HepG2 (cell line): ENCODE data around the gene WDR54. TPM values are rescaled to one million over a fixed set of nuclear protein-coding genes. Genes with fewer than 3 reads are reported as not detected.

Source experiments
- BRD4 ChIP-seq: sonication (generic); formaldehyde crosslinking; IDR thresholded peaks from 2 replicates; pipeline ENCODE4 v1.4.0; 2020; ENCODE audit warnings: missing genetic modification reagents
- CENPX ChIP-seq: sonication (generic); formaldehyde crosslinking; IDR thresholded peaks from 2 replicates; pipeline ENCODE4 v1.9.0; 2021; ENCODE audit warnings: mild to moderate bottlenecking, missing genetic modification reagents, moderate library complexity
- FOXA3 ChIP-seq: IDR thresholded peaks from 2 replicates; pipeline ENCODE4 v1.6.1; 2016; ENCODE audit warnings: missing genetic modification reagents, missing compliant biosample characterization
- HDAC1 ChIP-seq: sonication (generic); formaldehyde crosslinking; IDR thresholded peaks from 2 replicates; pipeline ENCODE4 v1.5.1; 2020; ENCODE audit warnings: mild to moderate bottlenecking, missing genetic modification reagents
- ISL2 ChIP-seq: sonication (generic); formaldehyde crosslinking; IDR thresholded peaks from 2 replicates; pipeline ENCODE4 v1.5.0; 2020; ENCODE audit warnings: missing genetic modification reagents
- JDP2 ChIP-seq: sonication (generic); formaldehyde crosslinking; IDR thresholded peaks from 2 replicates; pipeline ENCODE4 v1.8.1; 2022; ENCODE audit warnings: missing genetic modification reagents, borderline replicate concordance
- KDM5A ChIP-seq: fragments of 200-600 bp; sonication (generic); IDR thresholded peaks from 2 replicates; pipeline ENCODE4 v1.7.0; 2018; ENCODE audit warnings: antibody characterized with exemption, mild to moderate bottlenecking, low read length, borderline replicate concordance
- MAFK ChIP-seq, 2 experiments: IDR thresholded peaks in 1 of 2; conservative IDR thresholded peaks in 1 of 2; 2 replicates each; pipeline ENCODE4 v1.6.1; 2011; ENCODE audit warnings: improper control_type of control experiment in 2 of 2, low read length in 2 of 2
- RFXAP ChIP-seq: sonication (generic); formaldehyde crosslinking; IDR thresholded peaks from 2 replicates; pipeline ENCODE4 v1.4.0; 2020; ENCODE audit warnings: missing genetic modification reagents, borderline replicate concordance
- SMYD3 ChIP-seq: sonication (generic); formaldehyde crosslinking; IDR thresholded peaks from 2 replicates; pipeline ENCODE4 v1.8.1; 2023; ENCODE audit warnings: mild to moderate bottlenecking, missing genetic modification reagents
- SP2 ChIP-seq: sonication (generic); formaldehyde crosslinking; IDR thresholded peaks from 2 replicates; pipeline ENCODE4 v1.5.1; 2020; ENCODE audit warnings: mild to moderate bottlenecking, missing genetic modification reagents
- SP5 ChIP-seq: IDR thresholded peaks from 2 replicates; pipeline ENCODE4 v1.6.1; 2016; ENCODE audit warnings: low read depth, borderline replicate concordance
- TCF7 ChIP-seq: sonication (generic); IDR thresholded peaks from 2 replicates; pipeline ENCODE4 v1.6.1; 2016; ENCODE audit warnings: antibody characterized with exemption, low read depth
- ZBTB20 ChIP-seq: sonication (generic); formaldehyde crosslinking; IDR thresholded peaks from 2 replicates; pipeline ENCODE4 v1.8.1; 2023; ENCODE audit warnings: missing genetic modification reagents, low read depth, mild to moderate bottlenecking, borderline replicate concordance
- ZFAT ChIP-seq: sonication (generic); formaldehyde crosslinking; conservative IDR thresholded peaks from 2 replicates; pipeline ENCODE4 v1.8.1; 2023; ENCODE audit warnings: missing genetic modification reagents, inconsistent platforms
- ZFP82 ChIP-seq: sonication (generic); formaldehyde crosslinking; IDR thresholded peaks from 2 replicates; pipeline ENCODE4 v1.5.1; 2020; ENCODE audit warnings: mild to moderate bottlenecking, missing genetic modification reagents, borderline replicate concordance
- ZNF138 ChIP-seq: sonication (generic); formaldehyde crosslinking; IDR thresholded peaks from 2 replicates; pipeline ENCODE4 v1.5.0; 2020; ENCODE audit warnings: mild to moderate bottlenecking, low read depth, missing genetic modification reagents
- ZNF205 ChIP-seq: IDR thresholded peaks from 2 replicates; pipeline ENCODE4 v1.6.1; 2018; ENCODE audit warnings: missing biosample characterization, missing genetic modification reagents
- ZNF34 ChIP-seq: sonication (generic); formaldehyde crosslinking; IDR thresholded peaks from 2 replicates; pipeline ENCODE4 v1.4.0; 2020; ENCODE audit warnings: mild to moderate bottlenecking, missing genetic modification reagents, borderline replicate concordance
- ZNF598 ChIP-seq: sonication (generic); formaldehyde crosslinking; IDR thresholded peaks from 2 replicates; pipeline ENCODE4 v1.5.1; 2020; ENCODE audit warnings: mild to moderate bottlenecking, missing genetic modification reagents, borderline replicate concordance
- ZNF788 ChIP-seq: sonication (generic); formaldehyde crosslinking; IDR thresholded peaks from 2 replicates; pipeline ENCODE4 v1.5.0; 2020; ENCODE audit warnings: mild to moderate bottlenecking, missing genetic modification reagents, borderline replicate concordance
- polyA plus RNA-seq, 8 experiments: library from polyadenylated mRNA; depleted of rRNA in 3 of 8; stranded (reverse) in 7 of 8; unstranded in 1 of 8; fragments of >200 nt; fragmentation: Illumina TruSeq in 4 of 8; extraction: Trizol in 4 of 8; gene quantifications; 2 replicates each; pipeline versions ENCODE4 v1.2.1 to v1.2.3, GENCODE V29; 2011 to 2016; ENCODE audit warnings: low read depth in 4 of 8, missing spikeins in 1 of 8, mixed read lengths in 1 of 8; ENCODE audit not compliant: insufficient read depth in 1 of 8
- total RNA-seq, 5 experiments: library from RNA; depleted of rRNA; stranded (reverse); fragments of >200 nt; fragmentation: Illumina TruSeq; extraction: Trizol; gene quantifications; 2 replicates each; pipeline ENCODE4 v1.2.3, GENCODE V29; 2016; ENCODE audit warnings: low read depth in 1 of 5
- TF ChIP-seq, protein P1 (sequence below): fragments of 450-650 bp; IDR thresholded peaks from 2 replicates; pipeline ENCODE4 v1.6.1; 2017; ENCODE audit warnings: mild to moderate bottlenecking
- TF ChIP-seq, protein P2 (sequence below): IDR thresholded peaks from 2 replicates; pipeline ENCODE4 v1.6.1; 2012; ENCODE audit warnings: inconsistent platforms
- TF ChIP-seq, protein P3 (sequence below): sonication (generic); formaldehyde crosslinking; IDR thresholded peaks from 2 replicates; pipeline ENCODE4 v1.8.0; 2022; ENCODE audit warnings: low read depth, missing genetic modification reagents
- TF ChIP-seq, protein P4 (sequence below): sonication (generic); formaldehyde crosslinking; IDR thresholded peaks from 2 replicates; pipeline ENCODE4 v1.4.0; 2020; ENCODE audit warnings: low read depth, mild to moderate bottlenecking, missing genetic modification reagents

Gene WDR54
- total and polyA plus RNA-seq, 2 of the 13 experiments (the other 11 are each of a cell fraction or from before 2014, with no cell fraction given), result 2.0 to 17.3 TPM

DNA sequence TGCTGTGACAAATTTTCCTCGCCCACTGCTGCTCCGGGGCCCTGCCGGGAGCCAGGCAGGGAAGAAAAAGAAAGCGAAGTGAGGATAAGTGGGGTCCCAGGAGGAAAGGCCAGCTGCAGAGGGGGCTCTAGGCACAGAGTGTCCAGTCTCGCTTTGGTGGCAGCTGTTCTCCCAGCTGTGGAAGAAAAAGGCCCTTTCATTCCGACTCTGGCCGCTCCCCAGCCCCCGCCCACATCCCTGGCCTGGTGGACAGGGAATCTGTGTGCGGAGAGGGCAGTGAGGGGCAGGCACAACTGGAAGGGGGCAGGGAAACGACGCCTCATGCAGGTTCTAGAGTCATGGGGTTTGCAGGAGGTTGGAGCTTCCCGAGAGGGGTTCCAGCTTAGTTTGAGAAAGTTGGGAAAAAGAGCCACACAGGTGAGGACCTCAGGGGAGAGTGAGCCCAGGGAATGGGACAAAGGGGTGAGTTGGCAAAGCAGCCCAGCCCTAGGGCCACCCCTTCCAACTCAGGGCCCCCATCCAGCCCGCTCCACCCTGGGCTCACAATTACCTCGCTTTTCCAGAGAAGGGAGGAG is 18.4 kb downstream of the WDR54 start (continued):
- TF ChIP-seq JDP2 (CRISPR knock-in tag) (no peak), ZNF138 (CRISPR knock-in tag) (no peak), HDAC1 (CRISPR knock-in tag) (no peak), SMYD3 (CRISPR knock-in tag) (no peak), KDM5A (no peak; the same call in 1 of the 2 replicates), SP5 (peak; percentile 21; the same call in 1 of the 2 replicates), ZNF34 (CRISPR knock-in tag) (no peak), RFXAP (0 out of 2 replicates have a peak, but pooled peaks have one; percentile 18), SP2 (CRISPR knock-in tag) (peak; percentile 38; the same call in 1 of the 2 replicates), ZBTB20 (no peak), MAFK (conservative IDR thresholded peaks at IDR 0.05 in 1 of 2, IDR thresholded peaks at IDR 0.05 in 1 of 2; ENCODE audit: low read length in 2 of 2) (no peak), ZFP82 (CRISPR knock-in tag) (no peak), ZNF598 (no peak), ZFAT (no peak), FOXA3 (CRISPR knock-in tag) (no peak), BRD4 (CRISPR knock-in tag) (no peak), ZNF788 (CRISPR knock-in tag) (0 out of 2 replicates have a peak, but pooled peaks have one; percentile 13), CENPX (CRISPR knock-in tag) (no peak), TCF7 (0 out of 2 replicates have a peak, but pooled peaks have one; percentile 26), ISL2 (no peak), ZNF205 (CRISPR knock-in tag) (no peak)
- TF ChIP-seq, protein P1, sequence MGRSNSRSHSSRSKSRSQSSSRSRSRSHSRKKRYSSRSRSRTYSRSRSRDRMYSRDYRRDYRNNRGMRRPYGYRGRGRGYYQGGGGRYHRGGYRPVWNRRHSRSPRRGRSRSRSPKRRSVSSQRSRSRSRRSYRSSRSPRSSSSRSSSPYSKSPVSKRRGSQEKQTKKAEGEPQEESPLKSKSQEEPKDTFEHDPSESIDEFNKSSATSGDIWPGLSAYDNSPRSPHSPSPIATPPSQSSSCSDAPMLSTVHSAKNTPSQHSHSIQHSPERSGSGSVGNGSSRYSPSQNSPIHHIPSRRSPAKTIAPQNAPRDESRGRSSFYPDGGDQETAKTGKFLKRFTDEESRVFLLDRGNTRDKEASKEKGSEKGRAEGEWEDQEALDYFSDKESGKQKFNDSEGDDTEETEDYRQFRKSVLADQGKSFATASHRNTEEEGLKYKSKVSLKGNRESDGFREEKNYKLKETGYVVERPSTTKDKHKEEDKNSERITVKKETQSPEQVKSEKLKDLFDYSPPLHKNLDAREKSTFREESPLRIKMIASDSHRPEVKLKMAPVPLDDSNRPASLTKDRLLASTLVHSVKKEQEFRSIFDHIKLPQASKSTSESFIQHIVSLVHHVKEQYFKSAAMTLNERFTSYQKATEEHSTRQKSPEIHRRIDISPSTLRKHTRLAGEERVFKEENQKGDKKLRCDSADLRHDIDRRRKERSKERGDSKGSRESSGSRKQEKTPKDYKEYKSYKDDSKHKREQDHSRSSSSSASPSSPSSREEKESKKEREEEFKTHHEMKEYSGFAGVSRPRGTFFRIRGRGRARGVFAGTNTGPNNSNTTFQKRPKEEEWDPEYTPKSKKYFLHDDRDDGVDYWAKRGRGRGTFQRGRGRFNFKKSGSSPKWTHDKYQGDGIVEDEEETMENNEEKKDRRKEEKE, result no peak
- TF ChIP-seq, protein P2, sequence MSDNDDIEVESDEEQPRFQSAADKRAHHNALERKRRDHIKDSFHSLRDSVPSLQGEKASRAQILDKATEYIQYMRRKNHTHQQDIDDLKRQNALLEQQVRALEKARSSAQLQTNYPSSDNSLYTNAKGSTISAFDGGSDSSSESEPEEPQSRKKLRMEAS, result no peak
- TF ChIP-seq, protein P3, sequence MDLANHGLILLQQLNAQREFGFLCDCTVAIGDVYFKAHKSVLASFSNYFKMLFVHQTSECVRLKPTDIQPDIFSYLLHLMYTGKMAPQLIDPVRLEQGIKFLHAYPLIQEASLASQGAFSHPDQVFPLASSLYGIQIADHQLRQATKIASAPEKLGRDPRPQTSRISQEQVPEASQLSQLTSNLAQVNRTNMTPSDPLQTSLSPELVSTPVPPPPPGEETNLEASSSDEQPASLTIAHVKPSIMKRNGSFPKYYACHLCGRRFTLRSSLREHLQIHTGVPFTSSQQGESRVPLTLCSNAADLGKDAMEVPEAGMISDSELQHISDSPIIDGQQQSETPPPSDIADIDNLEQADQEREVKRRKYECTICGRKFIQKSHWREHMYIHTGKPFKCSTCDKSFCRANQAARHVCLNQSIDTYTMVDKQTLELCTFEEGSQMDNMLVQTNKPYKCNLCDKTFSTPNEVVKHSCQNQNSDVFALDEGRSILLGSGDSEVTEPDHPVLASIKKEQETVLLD (CRISPR knock-in tag), result no peak
- TF ChIP-seq, protein P4, sequence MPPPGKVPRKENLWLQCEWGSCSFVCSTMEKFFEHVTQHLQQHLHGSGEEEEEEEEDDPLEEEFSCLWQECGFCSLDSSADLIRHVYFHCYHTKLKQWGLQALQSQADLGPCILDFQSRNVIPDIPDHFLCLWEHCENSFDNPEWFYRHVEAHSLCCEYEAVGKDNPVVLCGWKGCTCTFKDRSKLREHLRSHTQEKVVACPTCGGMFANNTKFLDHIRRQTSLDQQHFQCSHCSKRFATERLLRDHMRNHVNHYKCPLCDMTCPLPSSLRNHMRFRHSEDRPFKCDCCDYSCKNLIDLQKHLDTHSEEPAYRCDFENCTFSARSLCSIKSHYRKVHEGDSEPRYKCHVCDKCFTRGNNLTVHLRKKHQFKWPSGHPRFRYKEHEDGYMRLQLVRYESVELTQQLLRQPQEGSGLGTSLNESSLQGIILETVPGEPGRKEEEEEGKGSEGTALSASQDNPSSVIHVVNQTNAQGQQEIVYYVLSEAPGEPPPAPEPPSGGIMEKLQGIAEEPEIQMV (CRISPR knock-in tag), result no peak
